NCI-H82 treated with DMSO at 0.1 percent for 48 hours (cell line): Measurements from ENCODE around the gene DNAH17.

ENCODE experiments used
- DNase-seq: peaks from one replicate; lab custom pipeline; 2025; ENCODE audit not compliant: unreplicated experiment; lab: John Stamatoyannopoulos, UW

The DNAH17 gene

GRCh38 chr17:78460951-78461798, 116.0 kb downstream of the DNAH17 start:
- no peak for DNase-seq

GRCh38 chr17:78460176-78460675, 117.0 kb downstream of the DNAH17 start:
- no peak for DNase-seq

- DNase-seq, result no peak
Observed at GRCh38 chr17:78459696-78460095, 117.5 kb downstream of the DNAH17 start.

GRCh38 chr17:78458736-78459335, 118.4 kb downstream of the DNAH17 start:
- no peak for DNase-seq

GRCh38 chr17:78458091-78458490, 119.1 kb downstream of the DNAH17 start:
- DNase-seq, result no peak

- no peak for DNase-seq
Observed at GRCh38 chr17:78454346-78454745, 122.8 kb downstream of the DNAH17 start.

- DNase-seq, result no peak
Observed at GRCh38 chr17:78451753-78452152, 125.4 kb downstream of the DNAH17 start.

- no peak for DNase-seq
Observed at GRCh38 chr17:78450696-78451345, 126.4 kb downstream of the DNAH17 start.

GRCh38 chr17:78449983-78450595, 127.1 kb downstream of the DNAH17 start:
- DNase-seq, result no peak

- no peak for DNase-seq
Observed at GRCh38 chr17:78448356-78448993, 128.7 kb downstream of the DNAH17 start.

- DNase-seq, result no peak
Observed at GRCh38 chr17:78446833-78447232, 130.4 kb downstream of the DNAH17 start.

- no peak for DNase-seq
Observed at GRCh38 chr17:78444392-78444791, 132.8 kb downstream of the DNAH17 start.

- DNase-seq, result no peak
Observed at GRCh38 chr17:78442648-78443218, 134.5 kb downstream of the DNAH17 start.

- no peak for DNase-seq
Observed at GRCh38 chr17:78441271-78441971, 135.8 kb downstream of the DNAH17 start.

GRCh38 chr17:78438694-78439325, 138.4 kb downstream of the DNAH17 start:
- no peak for DNase-seq

GRCh38 chr17:78438271-78438691, 138.9 kb downstream of the DNAH17 start:
- no peak for DNase-seq

GRCh38 chr17:78437508-78438169, 139.6 kb downstream of the DNAH17 start:
- no peak for DNase-seq

- DNase-seq, result no peak
Observed at GRCh38 chr17:78435330-78436005, 141.7 kb downstream of the DNAH17 start.
